AG10803 (cell line): ENCODE measurements around the gene TTC7B.
A peak's percentile ranks its signal among the peaks of the same experiment; 100 is the strongest.
"Not testable (repeated sequence)": the region's sequence is repeated elsewhere in the genome, so short reads cannot be mapped to it uniquely, and the experiment has no call there.

Experiments
- DNase-seq: peaks from one replicate; pipeline ENCODE4 v3.0.0; 2010; ENCODE audit warnings: low read depth
- H3K4me3 ChIP-seq: 2 replicates; pipeline ENCODE4 v1.5.1; 2011; ENCODE audit warnings: mild to moderate bottlenecking, low read length, control low read depth
- CTCF ChIP-seq: conservative IDR thresholded peaks from 2 replicates; pipeline ENCODE4 v1.5.1; 2011; ENCODE audit warnings: mild to moderate bottlenecking, low read length, control low read depth, inconsistent platforms

Gene TTC7B

DNA sequence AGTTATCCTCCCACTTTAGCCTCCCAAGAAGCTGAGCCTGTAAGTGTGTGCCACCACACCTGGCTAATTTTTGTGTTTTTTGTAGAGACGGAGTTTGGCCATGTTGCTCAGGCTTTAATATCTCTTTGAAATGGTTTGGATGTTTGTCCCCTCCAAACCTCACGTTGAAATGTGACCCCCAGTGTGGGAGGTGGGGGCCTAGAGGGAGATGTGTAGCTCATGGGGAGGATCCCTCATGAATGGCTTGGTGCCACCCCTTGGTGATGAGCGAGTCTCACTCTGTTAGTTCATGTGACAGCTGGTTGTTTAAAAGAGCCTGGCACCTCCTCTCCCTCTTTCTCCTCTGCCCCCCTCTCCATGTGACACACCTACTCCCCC is 23.6 kb upstream of the TTC7B start:
- H3K4me3 ChIP-seq, result no peak overlapping the region
- no peak for TF ChIP-seq CTCF
- no peak for DNase-seq

DNA sequence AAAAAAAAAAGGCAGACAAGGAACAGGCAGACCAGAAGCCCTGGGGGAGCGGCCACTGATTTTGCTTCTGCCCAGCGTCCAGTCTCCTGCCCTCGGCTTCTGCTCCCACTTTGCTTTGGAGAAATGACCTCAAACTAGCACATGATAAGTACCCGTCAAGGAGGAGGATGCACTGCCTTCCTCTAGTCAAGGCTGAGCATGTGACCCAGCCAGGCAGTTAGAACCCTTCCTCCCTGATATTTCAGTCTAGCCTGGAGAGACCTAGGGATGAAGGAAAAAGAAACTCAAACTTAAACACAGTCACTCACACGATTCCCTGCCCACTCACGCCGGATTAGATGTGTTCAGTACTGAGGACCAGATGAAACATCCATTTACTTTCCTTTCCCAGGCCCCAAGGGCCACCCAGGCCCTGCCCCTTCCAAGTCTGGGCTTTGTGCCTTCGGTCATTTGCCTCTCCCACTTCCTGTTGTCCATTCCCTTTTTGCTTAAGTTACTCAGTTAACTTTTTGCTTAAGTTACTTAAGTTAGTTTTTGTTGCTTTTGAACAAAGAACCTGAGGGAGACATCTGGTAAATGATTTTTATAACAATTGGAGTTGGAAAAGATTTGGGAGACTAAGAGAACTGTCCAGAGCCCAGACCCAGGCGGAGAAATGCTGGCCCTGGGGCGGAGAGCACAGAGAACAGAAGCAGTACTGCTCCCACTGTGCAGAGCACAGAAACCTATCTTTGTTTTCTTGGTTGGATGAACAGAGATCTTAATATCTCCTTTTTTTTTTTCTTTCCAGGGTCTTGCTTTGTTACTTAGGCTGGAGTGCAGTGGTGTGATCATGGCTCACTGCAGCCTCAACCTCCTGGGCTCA is 23.0 kb upstream of the TTC7B start:
- H3K4me3 ChIP-seq, result no peak overlapping the region
- peak; percentile 63 for DNase-seq
- no peak for TF ChIP-seq CTCF

GRCh38 chr14:90838531-90838930 is 22.3 kb upstream of the TTC7B start:
- DNase-seq, H3K4me3 ChIP-seq: not testable (repeated sequence)

GRCh38 chr14:90837355-90837754 is 21.1 kb upstream of the TTC7B start:
- no peak overlapping the region for H3K4me3 ChIP-seq
- no peak for TF ChIP-seq CTCF
- DNase-seq, result no peak

GRCh38 chr14:90836692-90837063 is 20.4 kb upstream of the TTC7B start:
- DNase-seq, result no peak
- TF ChIP-seq CTCF, result no peak
- H3K4me3 ChIP-seq, result no peak overlapping the region

GRCh38 chr14:90831821-90832220 is 15.6 kb upstream of the TTC7B start:
- H3K4me3 ChIP-seq, result no peak overlapping the region
- no peak for TF ChIP-seq CTCF
- no peak for DNase-seq

GRCh38 chr14:90830931-90831701 is 14.9 kb upstream of the TTC7B start:
- TF ChIP-seq CTCF, result no peak
- H3K4me3 ChIP-seq, result no peak overlapping the region
- no peak for DNase-seq
